Mesenchymal stem cell (in vitro differentiated cells and primary cell): Measurements from ENCODE around the gene AKAP1.

Experiments
- DNase-seq: peaks from one replicate; pipeline ENCODE4 v3.0.0-alpha.2; 2013
- H2AFZ ChIP-seq: one replicate; pipeline ENCODE4 v1.6.1; 2013; ENCODE audit warnings: low read depth, mild to moderate bottlenecking, control low read depth, inconsistent platforms, low read length, moderate library complexity
- H2AK5ac ChIP-seq: 2 replicates; pipeline ENCODE4 v1.6.1; 2013; ENCODE audit warnings: low read length, moderate library complexity, mild to moderate bottlenecking, inconsistent platforms; ENCODE audit not compliant: severe bottlenecking
- H2BK120ac ChIP-seq: one replicate; pipeline ENCODE4 v1.6.1; 2013; ENCODE audit warnings: low read depth, mild to moderate bottlenecking, inconsistent platforms, low read length, moderate library complexity
- H2BK12ac ChIP-seq, 2 experiments: one replicate each; pipeline ENCODE4 v1.6.1; 2013; ENCODE audit warnings: inconsistent platforms in 2 of 2, low read length in 2 of 2, mild to moderate bottlenecking in 2 of 2, moderate library complexity in 2 of 2, control low read depth in 1 of 2
- H2BK15ac ChIP-seq: one replicate; pipeline ENCODE4 v1.6.1; 2013; ENCODE audit warnings: mild to moderate bottlenecking, low read depth, inconsistent platforms; ENCODE audit not compliant: poor library complexity, severe bottlenecking
- H2BK5ac ChIP-seq: 2 replicates; pipeline ENCODE4 v1.6.1; 2013; ENCODE audit warnings: low read depth, mild to moderate bottlenecking, low read length, control low read depth, inconsistent platforms; ENCODE audit not compliant: poor library complexity, severe bottlenecking
- H3K14ac ChIP-seq, 2 experiments: one replicate each; pipeline ENCODE4 v1.6.1; 2013; ENCODE audit warnings: inconsistent platforms in 2 of 2, low read length in 2 of 2, control low read depth in 1 of 2, mild to moderate bottlenecking in 1 of 2, moderate library complexity in 1 of 2
- H3K18ac ChIP-seq, 2 experiments: one replicate each; pipeline ENCODE4 v1.6.1; 2013; ENCODE audit warnings: inconsistent platforms in 2 of 2, low read length in 2 of 2, control low read depth in 1 of 2, low read depth in 1 of 2, mild to moderate bottlenecking in 1 of 2
- H3K23ac ChIP-seq, 2 experiments: one replicate each; pipeline ENCODE4 v1.6.1; 2013; ENCODE audit warnings: inconsistent platforms in 2 of 2, low read length in 2 of 2, mild to moderate bottlenecking in 2 of 2, moderate library complexity in 2 of 2, control low read depth in 1 of 2
- H3K27ac ChIP-seq: 2 replicates; pipeline ENCODE4 v1.5.1; 2013; ENCODE audit warnings: mild to moderate bottlenecking, moderate library complexity, low read length, control low read depth, inconsistent platforms; ENCODE audit not compliant: poor library complexity, severe bottlenecking
- H3K27me3 ChIP-seq, 2 experiments: 2 replicates each; pipeline versions ENCODE4 v1.6.1 to v1.7.0; 2013; ENCODE audit warnings: low read length in 2 of 2, mild to moderate bottlenecking in 2 of 2, moderate library complexity in 2 of 2, control low read depth in 1 of 2, inconsistent platforms in 1 of 2; ENCODE audit not compliant: control insufficient read depth in 1 of 2, insufficient read depth in 1 of 2
- H3K36me3 ChIP-seq, 2 experiments: 2 replicates each; pipeline versions ENCODE4 v1.6.1 to v1.7.0; 2013; ENCODE audit warnings: low read length in 2 of 2, control low read depth in 1 of 2, inconsistent platforms in 1 of 2, low read depth in 1 of 2, mild to moderate bottlenecking in 1 of 2; ENCODE audit not compliant: insufficient read depth in 2 of 2, control insufficient read depth in 1 of 2
- H3K4ac ChIP-seq, 2 experiments: one replicate each; pipeline ENCODE4 v1.6.1; 2013; ENCODE audit warnings: inconsistent platforms in 2 of 2, low read length in 2 of 2, mild to moderate bottlenecking in 2 of 2, moderate library complexity in 2 of 2, control low read depth in 1 of 2, low read depth in 1 of 2
- H3K4me1 ChIP-seq: 2 replicates; pipeline ENCODE4 v1.6.1; 2013; ENCODE audit warnings: low read depth, low read length, control low read depth; ENCODE audit not compliant: control insufficient read depth, insufficient read depth
- H3K4me2 ChIP-seq: 2 replicates; pipeline ENCODE4 v1.6.1; 2013; ENCODE audit warnings: low read length, mild to moderate bottlenecking, inconsistent platforms; ENCODE audit not compliant: poor library complexity, severe bottlenecking
- H3K4me3 ChIP-seq, 2 experiments: 2 replicates each; pipeline versions ENCODE4 v1.5.1 to v1.7.0; 2013; ENCODE audit warnings: low read length in 2 of 2, mild to moderate bottlenecking in 2 of 2, control low read depth in 1 of 2, low read depth in 1 of 2; ENCODE audit not compliant: insufficient read depth in 1 of 2
- H3K79me1 ChIP-seq: replicated peaks from 2 replicates; pipeline ENCODE4 v1.6.1; 2013; ENCODE audit warnings: mild to moderate bottlenecking, control low read depth, low read length, inconsistent platforms; ENCODE audit not compliant: poor library complexity, severe bottlenecking
- H3K9ac ChIP-seq: 2 replicates; pipeline ENCODE4 v1.7.0; 2013; ENCODE audit warnings: mild to moderate bottlenecking, low read length, moderate library complexity
- H3K9me3 ChIP-seq: 2 replicates; pipeline ENCODE4 v1.7.0; 2013; ENCODE audit warnings: mild to moderate bottlenecking, low read length; ENCODE audit not compliant: control insufficient read depth
- H4K8ac ChIP-seq: one replicate; pipeline ENCODE4 v1.6.1; 2013; ENCODE audit warnings: inconsistent platforms, mild to moderate bottlenecking, low read length, moderate library complexity
- H4K91ac ChIP-seq: one replicate; pipeline ENCODE4 v1.6.1; 2013; ENCODE audit warnings: mild to moderate bottlenecking, low read length, inconsistent platforms
- WGBS: methylation state at CpG from one replicate; pipeline ENCODE4 v1.1.7; 2013; ENCODE audit warnings: mixed read lengths; 5-methylcytosine and 5-hydroxymethylcytosine counted together

AKAP1 gene

DNA sequence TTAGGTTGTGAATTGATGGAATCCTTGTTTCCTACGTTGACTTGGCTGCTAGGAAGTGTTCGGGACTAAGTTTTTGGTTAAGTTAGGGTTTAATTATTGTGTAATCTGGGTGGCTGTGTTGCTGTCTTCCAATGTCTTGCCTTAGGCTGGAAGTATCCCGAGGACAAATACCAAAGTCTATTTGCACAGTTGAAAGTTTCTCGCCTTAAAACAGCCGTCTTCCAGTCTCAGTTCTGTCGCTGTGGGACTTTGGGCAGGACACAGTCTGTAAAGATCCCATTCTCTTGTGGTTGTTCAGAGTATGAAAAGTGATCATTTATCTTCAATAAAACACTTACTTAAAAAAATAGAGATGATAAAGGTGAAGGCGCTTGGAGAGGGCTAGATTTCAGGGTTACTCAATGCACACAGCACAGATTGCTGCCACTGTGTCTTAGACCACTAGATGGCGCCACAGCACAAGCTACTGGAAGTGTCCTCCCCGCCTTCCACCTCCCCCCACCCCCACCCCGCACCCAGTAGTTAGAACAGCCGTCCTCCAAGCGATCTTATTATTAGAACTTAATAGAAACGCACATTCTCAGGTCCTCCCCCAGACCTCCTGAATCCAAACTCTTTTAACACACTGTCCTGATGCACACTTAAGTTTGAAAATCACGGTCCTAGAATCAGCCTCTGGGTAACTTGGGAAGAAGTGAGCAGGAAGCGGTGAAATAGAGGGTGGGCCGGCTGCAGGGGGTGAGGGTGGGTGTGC lies 45.8 kb downstream of the AKAP1 start:
- Histone ChIP-seq H3K79me1 (no peaks in the 10 kb centered on the region), H3K4ac (no peak overlapping the region), H2BK120ac (no peak overlapping the region), H3K4me2 (peak overlapping the region; percentile 54), H3K9ac (no peak overlapping the region), H3K14ac (no peak overlapping the region), H3K18ac (no peak overlapping the region), H2AK5ac (no peak overlapping the region), H3K4me1 (no peaks in the 10 kb centered on the region), H4K91ac (no peak overlapping the region), H2BK5ac (no peak overlapping the region), H3K9me3 (no peaks in the 10 kb centered on the region), H3K23ac (no peak overlapping the region), H3K4me3 (peak overlapping the region in 1 of 2 experiments; percentile 49), H2BK15ac (no peak overlapping the region), H3K36me3 (peaks cover 0 to 2% of the 10 kb centered on the region in 2 experiments), H4K8ac (no peak overlapping the region), H3K27me3 (peaks cover 6 to 28% of the 10 kb centered on the region in 2 experiments), H2AFZ (no peak overlapping the region), H3K27ac (no peak overlapping the region), H2BK12ac (no peak overlapping the region)
- peak; percentile 74 for DNase-seq
- 34% methylated on average over 11 of the region's 16 CpGs for WGBS

DNA sequence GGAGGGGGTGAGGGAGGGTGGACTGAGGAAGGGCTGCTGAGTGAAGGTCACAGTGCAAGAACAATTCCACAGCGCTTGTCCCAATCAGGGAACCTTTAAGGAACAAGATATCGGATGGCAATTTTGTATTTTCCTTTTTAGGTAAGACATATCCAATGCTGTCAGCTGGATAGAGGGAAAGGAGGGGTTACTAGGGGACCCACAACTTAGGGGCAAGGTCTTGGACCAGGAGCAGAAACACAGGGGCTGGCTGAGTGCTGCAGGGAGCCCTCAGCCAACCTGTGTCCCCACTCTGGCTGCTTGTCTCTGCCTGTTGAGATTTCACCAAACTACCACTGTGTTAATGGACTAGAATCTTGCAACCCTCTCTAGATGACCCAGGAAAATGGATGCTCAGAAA lies 47.6 kb downstream of the AKAP1 start:
- no peak overlapping the region for H4K91ac ChIP-seq

DNA sequence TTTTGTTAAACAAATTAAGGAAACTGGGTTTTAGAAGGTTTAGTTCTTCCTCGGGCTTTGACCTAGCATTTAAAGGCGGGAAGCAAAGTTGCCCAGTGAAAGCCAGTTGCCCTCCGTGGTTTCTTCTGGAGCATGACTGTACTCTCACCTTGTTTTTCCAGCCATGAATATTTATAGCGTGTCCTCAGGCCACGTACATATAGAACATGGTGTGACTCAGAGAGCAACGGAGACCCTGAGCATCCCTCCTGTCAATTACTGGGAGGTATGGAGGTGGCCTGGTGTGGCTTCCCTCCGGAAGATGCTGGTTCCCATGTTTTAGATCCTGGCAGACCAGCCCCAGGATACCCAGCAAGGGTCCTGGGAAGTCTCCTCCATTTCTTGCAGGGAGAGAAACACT lies 48.4 kb downstream of the AKAP1 start:
- DNase-seq, result no peak
- no peak overlapping the region for H3K18ac ChIP-seq
- peaks cover 8 to 43% of the 10 kb centered on the region in 2 experiments for H3K27me3 ChIP-seq
- H2BK120ac ChIP-seq, result no peak overlapping the region
- H4K91ac ChIP-seq, result no peak overlapping the region
- H2AK5ac ChIP-seq, result no peak overlapping the region
- H3K4me3 ChIP-seq, result no peak overlapping the region
- no peaks in the 10 kb centered on the region for H3K9me3 ChIP-seq
- H3K4ac ChIP-seq, result no peak overlapping the region
- no peak overlapping the region for H3K9ac ChIP-seq
- no peak overlapping the region for H2AFZ ChIP-seq
- no peak overlapping the region for H3K4me2 ChIP-seq
- no peak overlapping the region for H2BK5ac ChIP-seq
- no peak overlapping the region for H2BK15ac ChIP-seq
- H3K14ac ChIP-seq, result no peak overlapping the region
- H2BK12ac ChIP-seq, result no peak overlapping the region
- H3K36me3 ChIP-seq, result no peaks in the 10 kb centered on the region
- no peaks in the 10 kb centered on the region for H3K4me1 ChIP-seq
- H4K8ac ChIP-seq, result no peak overlapping the region
- H3K79me1 ChIP-seq, result no peaks in the 10 kb centered on the region
- no peak overlapping the region for H3K27ac ChIP-seq
- WGBS, result 82% methylated on average over 7 of the region's 7 CpGs
- H3K23ac ChIP-seq, result no peak overlapping the region

More for the DNA sequence above, 47.6 kb downstream of the AKAP1 start:
- Histone ChIP-seq H2BK15ac (no peak overlapping the region), H4K8ac (no peak overlapping the region), H3K18ac (no peak overlapping the region), H3K9ac (no peak overlapping the region), H3K27ac (no peak overlapping the region), H2AFZ (no peak overlapping the region), H2BK120ac (no peak overlapping the region), H3K27me3 (peaks cover 8 to 35% of the 10 kb centered on the region in 2 experiments), H3K4me2 (no peak overlapping the region), H3K79me1 (no peaks in the 10 kb centered on the region), H2AK5ac (no peak overlapping the region), H2BK5ac (no peak overlapping the region), H3K14ac (no peak overlapping the region), H3K9me3 (no peaks in the 10 kb centered on the region), H3K4me1 (no peaks in the 10 kb centered on the region), H3K4me3 (no peak overlapping the region), H3K23ac (no peak overlapping the region), H2BK12ac (no peak overlapping the region), H3K36me3 (no peaks in the 10 kb centered on the region), H3K4ac (no peak overlapping the region)
- WGBS, result 94% methylated on average over 2 of the region's 2 CpGs
- no peak for DNase-seq

DNA sequence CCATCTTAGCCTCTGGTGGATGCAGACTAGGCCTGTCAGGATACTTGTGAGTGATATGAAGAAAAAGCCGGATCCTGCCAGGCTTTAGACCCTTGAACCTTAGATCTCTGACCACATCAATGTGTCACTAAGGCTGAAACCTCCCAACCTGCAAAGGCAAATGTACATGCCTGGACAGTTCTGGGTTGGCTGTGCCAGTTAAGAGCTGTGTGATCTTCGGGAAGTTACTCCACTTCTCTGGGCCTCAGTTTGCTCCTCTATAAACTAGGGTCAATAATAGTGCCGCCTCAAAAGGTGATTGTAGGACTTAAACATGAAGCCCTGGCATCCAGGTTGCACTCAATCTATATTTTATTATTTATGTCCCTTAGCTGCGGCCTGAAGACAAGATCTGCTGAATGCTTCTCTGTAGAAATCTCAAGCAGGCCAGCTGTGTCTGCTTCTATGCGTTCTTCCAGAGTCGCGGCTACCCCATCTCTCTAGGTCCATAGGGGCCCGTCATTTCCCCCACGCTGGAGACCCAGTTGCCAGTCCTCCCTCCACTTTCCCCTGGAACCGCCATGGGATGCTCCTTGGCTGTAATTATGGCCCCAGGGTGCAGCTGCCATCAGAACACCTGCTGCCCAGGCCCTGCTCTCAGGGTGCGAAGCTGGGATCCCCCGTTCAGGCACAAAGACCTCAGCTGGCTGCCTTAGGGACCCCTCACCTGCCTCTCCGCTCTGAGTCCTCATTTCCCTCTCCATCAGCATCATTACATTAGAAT lies 50.2 kb downstream of the AKAP1 start:
- no peak overlapping the region for H2BK15ac ChIP-seq
- H2BK120ac ChIP-seq, result no peak overlapping the region
- H3K4ac ChIP-seq, result no peak overlapping the region
- H2AFZ ChIP-seq, result no peak overlapping the region
- no peak overlapping the region for H3K14ac ChIP-seq
- no peak for DNase-seq
- H4K91ac ChIP-seq, result no peak overlapping the region
- H3K18ac ChIP-seq, result no peak overlapping the region
- no peaks in the 10 kb centered on the region for H3K79me1 ChIP-seq
- H3K4me2 ChIP-seq, result no peak overlapping the region
- H2BK5ac ChIP-seq, result no peak overlapping the region
- peaks cover 8 to 44% of the 10 kb centered on the region in 2 experiments for H3K27me3 ChIP-seq
- H3K27ac ChIP-seq, result no peak overlapping the region
- no peak overlapping the region for H2AK5ac ChIP-seq
- no peaks in the 10 kb centered on the region for H3K4me1 ChIP-seq
- H3K4me3 ChIP-seq, result no peak overlapping the region
- no peak overlapping the region for H3K23ac ChIP-seq
- no peaks in the 10 kb centered on the region for H3K9me3 ChIP-seq
- no peaks in the 10 kb centered on the region for H3K36me3 ChIP-seq
- 93% methylated on average over 13 of the region's 13 CpGs for WGBS
- no peak overlapping the region for H2BK12ac ChIP-seq
- H3K9ac ChIP-seq, result no peak overlapping the region
- no peak overlapping the region for H4K8ac ChIP-seq
